Esophagus squamous epithelium (tissue), 4 donors: Measurements from ENCODE around the gene CENPP.

Experiments used
- POLR2A ChIP-seq, 4 donors: fragments of 450-650 bp; IDR thresholded peaks; one replicate each; pipeline ENCODE4 v1.6.1; 2017; ENCODE audit warnings: antibody characterized with exemption in 4 of 4, mild to moderate bottlenecking in 4 of 4, moderate library complexity in 3 of 4
- TF ChIP-seq, protein P1 (sequence below), 6 experiments: fragments of 450-650 bp in 4 of 6; fragments of 200-600 bp in 2 of 6; sonication (generic) in 2 of 6; IDR thresholded peaks; one replicate each; pipeline ENCODE4 v1.5.1; 2016 to 2019; ENCODE audit warnings: antibody characterized with exemption in 6 of 6, mild to moderate bottlenecking in 4 of 6, moderate library complexity in 4 of 6

DNA sequence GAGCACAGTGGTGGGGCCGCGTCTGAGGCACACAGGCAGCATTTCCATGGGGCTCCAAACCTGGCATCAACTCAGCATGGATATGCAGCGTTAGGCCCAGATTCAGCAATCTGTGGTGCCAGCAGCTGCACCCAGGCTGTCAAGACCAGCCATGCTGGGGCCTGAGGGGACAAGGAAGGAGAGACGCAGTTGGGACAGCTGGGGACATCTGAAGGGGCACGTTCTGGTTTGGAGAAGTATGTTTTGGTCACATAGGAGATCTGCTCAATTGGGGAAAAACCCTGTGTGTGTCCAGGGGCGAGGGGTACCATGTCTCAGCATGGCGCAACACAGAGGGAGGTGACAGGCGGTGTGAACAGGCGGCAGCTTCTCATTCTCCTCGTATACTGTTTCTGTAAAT lies 276.7 kb downstream of the CENPP start:
- no peak for TF ChIP-seq POLR2A (IDR thresholded peaks at IDR 0.05)
- TF ChIP-seq, protein P1, sequence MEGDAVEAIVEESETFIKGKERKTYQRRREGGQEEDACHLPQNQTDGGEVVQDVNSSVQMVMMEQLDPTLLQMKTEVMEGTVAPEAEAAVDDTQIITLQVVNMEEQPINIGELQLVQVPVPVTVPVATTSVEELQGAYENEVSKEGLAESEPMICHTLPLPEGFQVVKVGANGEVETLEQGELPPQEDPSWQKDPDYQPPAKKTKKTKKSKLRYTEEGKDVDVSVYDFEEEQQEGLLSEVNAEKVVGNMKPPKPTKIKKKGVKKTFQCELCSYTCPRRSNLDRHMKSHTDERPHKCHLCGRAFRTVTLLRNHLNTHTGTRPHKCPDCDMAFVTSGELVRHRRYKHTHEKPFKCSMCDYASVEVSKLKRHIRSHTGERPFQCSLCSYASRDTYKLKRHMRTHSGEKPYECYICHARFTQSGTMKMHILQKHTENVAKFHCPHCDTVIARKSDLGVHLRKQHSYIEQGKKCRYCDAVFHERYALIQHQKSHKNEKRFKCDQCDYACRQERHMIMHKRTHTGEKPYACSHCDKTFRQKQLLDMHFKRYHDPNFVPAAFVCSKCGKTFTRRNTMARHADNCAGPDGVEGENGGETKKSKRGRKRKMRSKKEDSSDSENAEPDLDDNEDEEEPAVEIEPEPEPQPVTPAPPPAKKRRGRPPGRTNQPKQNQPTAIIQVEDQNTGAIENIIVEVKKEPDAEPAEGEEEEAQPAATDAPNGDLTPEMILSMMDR (IDR thresholded peaks at IDR 0.05): no peak
